Upper lobe of left lung (tissue), 6 donors: Measurements from ENCODE around the gene UVSSA. TPM values are rescaled to one million over a fixed set of nuclear protein-coding genes. Genes with fewer than 3 reads are reported as not detected.

Source experiments
- ATAC-seq, 2 donors: fragments of 200-7000 bp; cut with Tn5 transposase; one replicate each; pipeline ENCODE4 v1.9.1; 2022; ENCODE audit warnings: mild to moderate bottlenecking in 2 of 2, moderate library complexity in 2 of 2; ENCODE audit not compliant: low FRiP score in 2 of 2
- DNase-seq, 2 donors: peaks; one replicate each; pipeline ENCODE4 v3.0.0-alpha.2; 2019 to 2020
- H3K27ac ChIP-seq, 4 donors: fragments of 200-600 bp; sonication (generic); one replicate each; pipeline ENCODE4 v1.5.1; 2016 to 2019
- H3K27me3 ChIP-seq, 4 donors: fragments of 200-600 bp; sonication (generic); one replicate each; pipeline ENCODE4 v1.5.1; 2017 to 2019
- H3K36me3 ChIP-seq, 4 donors: fragments of 200-600 bp; sonication (generic); one replicate each; pipeline ENCODE4 v1.5.1; 2016 to 2019
- H3K4me1 ChIP-seq, 4 donors: fragments of 200-600 bp; sonication (generic); one replicate each; pipeline ENCODE4 v1.5.1; 2018 to 2019
- H3K4me3 ChIP-seq, 4 donors: fragments of 200-600 bp; sonication (generic); one replicate each; pipeline ENCODE4 v1.5.1; 2017 to 2019; ENCODE audit warnings: mild to moderate bottlenecking in 2 of 4, moderate library complexity in 1 of 4
- H3K9me3 ChIP-seq, 4 donors: fragments of 200-600 bp; sonication (generic); one replicate each; pipeline ENCODE4 v1.5.1; 2018 to 2019
- CTCF ChIP-seq, 6 experiments: fragments of 450-650 bp in 4 of 6; fragments of 200-600 bp in 2 of 6; sonication (generic) in 2 of 6; IDR thresholded peaks; one replicate each; pipeline ENCODE4 v1.5.1; 2016 to 2019; ENCODE audit warnings: antibody characterized with exemption in 6 of 6
- EP300 ChIP-seq, 4 donors: sonication (generic); formaldehyde crosslinking; IDR thresholded peaks; one replicate each; pipeline ENCODE4 v1.5.1; 2017; ENCODE audit warnings: antibody characterized with exemption in 4 of 4, control low read depth in 2 of 4
- POLR2A ChIP-seq, 4 donors: fragments of 450-650 bp; IDR thresholded peaks; one replicate each; pipeline ENCODE4 v1.5.1; 2016 to 2017; ENCODE audit warnings: antibody characterized with exemption in 4 of 4, mild to moderate bottlenecking in 2 of 4
- POLR2AphosphoS5 ChIP-seq, 2 donors: sonication (generic); formaldehyde crosslinking; IDR thresholded peaks; one replicate each; pipeline ENCODE4 v1.5.1; 2017; ENCODE audit warnings: antibody characterized with exemption in 2 of 2
- WGBS, 2 donors: methylation state at CpG; one replicate each; pipeline ENCODE4 v1.1.5; 2017 to 2018; 5-methylcytosine and 5-hydroxymethylcytosine counted together
- total RNA-seq, 6 donors: library from RNA; depleted of rRNA in 4 of 6; stranded (reverse); fragments of >200 nt in 4 of 6; gene quantifications; one replicate each; pipeline versions ENCODE4 v1.1.0 to v1.2.1, GENCODE V29; 2016 to 2021
- donor health status: DM: no; HTN: no; CAD: no; lungs with moderate emphysema.
- donor health status: DM: no; HTN: yes; CAD: no; lungs with severe emphysema.

Gene UVSSA
- total RNA-seq, 6 donors from 2014 or later: 15.2 to 138 (median 46.5) TPM

- Histone ChIP-seq H3K27me3 (no peaks in the 10 kb centered on the region), H3K27ac (no peak overlapping the region), H3K4me1 (peaks cover 0 to 9% (median 8%) of the 10 kb centered on the region in 4 donors), H3K4me3 (no peak overlapping the region), H3K9me3 (no peaks in the 10 kb centered on the region), H3K36me3 (peaks cover 0 to 46% (median 11%) of the 10 kb centered on the region in 4 donors)
- 88 to 95% methylated on average over 3 to 35 of the region's 35 CpGs for WGBS, 2 donors
- ATAC-seq (no peak), DNase-seq (peak in 1 of 2 donors; percentile 80)
- TF ChIP-seq POLR2AphosphoS5 (IDR thresholded peaks at IDR 0.05) (no peak), POLR2A (IDR thresholded peaks at IDR 0.05) (no peak), CTCF (IDR thresholded peaks at IDR 0.05) (no peak), EP300 (IDR thresholded peaks at IDR 0.05) (no peak)
Observed at GRCh38 chr4:1366371-1367229, 19.6 kb downstream of the UVSSA start.

GRCh38 chr4:1367230-1367935, 20.4 kb downstream of the UVSSA start:
- Histone ChIP-seq H3K9me3 (no peaks in the 10 kb centered on the region), H3K36me3 (peaks cover 3 to 46% (median 14%) of the 10 kb centered on the region in 4 donors), H3K4me3 (no peak overlapping the region), H3K27ac (no peak overlapping the region), H3K4me1 (peaks cover 0 to 9% (median 8%) of the 10 kb centered on the region in 4 donors), H3K27me3 (no peaks in the 10 kb centered on the region)
- ATAC-seq (no peak), DNase-seq (peak in 1 of 2 donors; percentile 67)
- TF ChIP-seq POLR2A (IDR thresholded peaks at IDR 0.05) (no peak), POLR2AphosphoS5 (IDR thresholded peaks at IDR 0.05) (no peak), EP300 (IDR thresholded peaks at IDR 0.05) (no peak), CTCF (IDR thresholded peaks at IDR 0.05) (no peak)
- 94% methylated on average over 17 of the region's 17 CpGs for WGBS, 2 donors

- TF ChIP-seq EP300 (IDR thresholded peaks at IDR 0.05) (no peak), POLR2AphosphoS5 (IDR thresholded peaks at IDR 0.05) (no peak), POLR2A (IDR thresholded peaks at IDR 0.05) (no peak), CTCF (IDR thresholded peaks at IDR 0.05) (no peak)
- H3K4me3 ChIP-seq: no peak overlapping the region
- peaks cover 0 to 9% (median 8%) of the 10 kb centered on the region in 4 donors for H3K4me1 ChIP-seq
- H3K27me3 ChIP-seq: no peaks in the 10 kb centered on the region
- H3K9me3 ChIP-seq: no peaks in the 10 kb centered on the region
- no peak for ATAC-seq
- WGBS, 2 donors: 93% methylated on average over 4 to 7 of the region's 10 CpGs
- DNase-seq: peak in 1 of 2 donors; percentile 72
- no peak overlapping the region for H3K27ac ChIP-seq
- H3K36me3 ChIP-seq: peaks cover 4 to 50% (median 14%) of the 10 kb centered on the region in 4 donors
Observed at GRCh38 chr4:1367936-1368289, 20.9 kb downstream of the UVSSA start.

- ATAC-seq: no peak
- peaks cover 0 to 9% (median 8%) of the 10 kb centered on the region in 4 donors for H3K4me1 ChIP-seq
- no peaks in the 10 kb centered on the region for H3K27me3 ChIP-seq
- TF ChIP-seq CTCF (IDR thresholded peaks at IDR 0.05) (no peak), EP300 (IDR thresholded peaks at IDR 0.05) (no peak), POLR2A (IDR thresholded peaks at IDR 0.05) (no peak), POLR2AphosphoS5 (IDR thresholded peaks at IDR 0.05) (no peak)
- no peak overlapping the region for H3K4me3 ChIP-seq
- peaks cover 4 to 56% (median 14%) of the 10 kb centered on the region in 4 donors for H3K36me3 ChIP-seq
- no peaks in the 10 kb centered on the region for H3K9me3 ChIP-seq
- WGBS, 2 donors: 95 to 96% methylated on average over 9 to 21 of the region's 24 CpGs
- DNase-seq: peak in 1 of 2 donors; percentile 71
- H3K27ac ChIP-seq: no peak overlapping the region
Observed at GRCh38 chr4:1368421-1369090, 21.5 kb downstream of the UVSSA start.
